HG03066 (cell line): ENCODE results near the gene SOX9.

Experiments
- ATAC-seq: cut with Tn5 transposase; IDR thresholded peaks from one replicate; pipeline ENCODE4 v1.9.1; 2021; ENCODE audit warnings: low read depth; ENCODE audit not compliant: unreplicated experiment

The SOX9 gene

DNA sequence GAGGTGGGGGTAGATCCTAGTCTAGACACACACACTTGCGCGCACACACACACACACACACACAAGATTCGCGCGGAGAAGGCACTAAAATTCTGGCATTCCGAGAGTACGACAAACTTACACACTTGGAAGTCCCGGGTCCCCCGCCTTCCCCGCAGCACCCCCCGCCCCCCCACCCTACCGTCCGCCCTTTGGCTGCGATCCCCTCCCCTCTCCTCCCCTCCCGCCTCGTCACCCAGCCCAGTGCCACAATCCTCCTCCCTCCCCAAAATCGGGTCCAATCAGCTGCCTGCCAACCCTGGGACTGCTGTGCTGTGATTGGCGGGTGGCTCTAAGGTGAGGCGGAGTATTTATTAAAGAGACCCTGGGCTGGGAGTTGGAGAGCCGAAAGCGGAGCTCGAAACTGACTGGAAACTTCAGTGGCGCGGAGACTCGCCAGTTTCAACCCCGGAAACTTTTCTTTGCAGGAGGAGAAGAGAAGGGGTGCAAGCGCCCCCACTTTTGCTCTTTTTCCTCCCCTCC is at the start of gene SOX9:
TSS of gene SOX9 (plus strand) at position 379 of the 522 bp plus-strand sequence. CDS start 372 bp downstream, outside the sequence.
- peak; percentile 68 for ATAC-seq

DNA sequence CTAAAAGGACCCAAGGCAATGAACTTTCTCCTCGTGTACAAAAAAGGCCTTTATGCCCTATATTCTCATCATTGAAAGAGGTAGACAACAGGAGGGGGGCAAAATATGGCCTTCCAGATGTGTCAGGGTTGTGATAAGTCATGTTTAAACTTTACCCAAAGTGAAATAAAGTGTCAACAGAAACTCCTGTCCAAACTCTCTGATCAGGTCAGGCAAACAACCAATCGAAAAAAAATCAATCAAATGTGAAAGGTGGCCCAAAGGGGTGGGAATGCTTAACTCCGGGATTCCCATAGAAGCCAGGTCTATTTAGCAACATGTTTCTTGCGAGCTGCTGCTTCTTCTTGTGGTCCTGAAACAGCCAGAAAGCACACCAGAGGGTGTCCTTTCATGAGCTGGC is 49.5 kb upstream of the SOX9 start:
- ATAC-seq, result no peak

DNA sequence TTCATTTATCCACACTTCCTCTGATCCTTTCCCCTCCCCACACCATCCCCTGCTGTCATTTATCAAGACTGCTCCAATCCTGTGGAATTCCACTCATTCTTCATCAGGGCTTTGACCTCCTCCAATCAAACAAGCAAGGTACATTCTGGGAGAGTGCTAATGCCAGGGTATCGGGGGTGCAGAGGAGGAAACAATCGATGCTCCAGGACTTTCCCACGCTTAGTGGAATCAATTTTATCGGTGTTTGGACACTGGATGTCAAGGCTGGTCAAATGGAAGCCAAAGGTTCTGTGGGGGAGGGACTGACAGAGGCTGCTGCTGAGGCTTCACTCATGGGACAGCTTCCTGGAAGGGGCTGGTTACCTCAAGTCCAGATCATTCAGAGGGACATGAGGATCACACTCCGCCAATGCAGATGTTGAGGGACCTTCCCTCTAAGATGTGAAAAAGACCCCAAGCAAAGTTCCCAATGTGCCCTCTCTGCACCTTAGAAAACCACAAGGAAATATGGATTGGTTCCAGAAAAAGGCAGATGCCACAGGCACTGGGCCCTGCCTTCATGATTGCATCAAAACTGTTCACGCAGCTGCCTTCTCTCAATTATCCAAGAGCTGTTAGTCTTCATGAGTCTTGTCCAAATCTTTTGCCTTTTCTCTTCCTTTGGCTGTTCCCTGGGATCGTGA is 44.7 kb upstream of the SOX9 start:
- ATAC-seq, result no peak

DNA sequence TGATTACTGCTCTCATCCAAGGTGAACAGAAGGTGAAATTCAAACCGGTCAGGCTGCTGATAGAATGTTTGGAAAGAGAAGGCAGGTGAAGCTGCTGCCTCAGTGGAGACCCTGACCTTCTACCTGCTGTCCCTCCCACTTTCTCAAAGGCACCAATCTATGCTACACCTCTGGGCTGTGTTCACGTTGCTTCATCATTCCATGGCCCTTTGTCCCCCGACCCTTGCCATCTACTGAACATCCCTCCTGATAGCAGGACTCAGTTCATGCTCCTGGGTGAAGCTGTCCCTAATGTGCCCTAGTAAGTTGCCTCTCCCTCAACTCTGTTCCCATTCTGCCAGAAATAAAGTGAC is 44.2 kb upstream of the SOX9 start:
- ATAC-seq, result no peak

DNA sequence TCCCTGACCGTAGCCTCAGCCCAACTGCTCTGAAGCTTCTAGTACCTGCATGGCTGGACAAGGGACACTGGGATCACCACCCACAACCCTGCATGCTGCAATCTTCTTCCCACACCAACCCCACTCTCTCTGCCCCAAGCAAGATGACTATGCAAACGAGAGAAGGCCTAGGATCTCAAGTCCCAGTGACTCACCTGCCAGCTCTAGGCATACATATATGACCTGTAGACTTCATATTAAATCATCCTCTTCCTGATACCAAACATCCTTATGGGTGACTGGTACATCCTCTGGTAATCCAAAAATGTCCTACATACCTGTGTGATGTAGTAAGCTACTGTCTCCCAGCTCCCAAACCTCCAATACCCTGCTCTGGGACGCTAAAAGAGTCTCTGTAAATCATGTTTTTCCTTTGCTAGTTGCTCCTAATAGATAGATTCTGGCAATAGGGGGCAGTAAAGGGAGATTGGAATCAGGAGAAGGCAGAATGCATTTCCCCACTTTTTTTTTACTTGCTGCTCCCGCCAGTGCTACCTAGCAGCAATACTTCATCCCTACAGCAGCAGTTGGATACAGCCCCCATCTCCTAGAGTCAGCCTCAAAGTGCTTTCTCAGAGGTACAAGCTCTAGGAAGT is 43.4 kb upstream of the SOX9 start:
- ATAC-seq, result no peak

DNA sequence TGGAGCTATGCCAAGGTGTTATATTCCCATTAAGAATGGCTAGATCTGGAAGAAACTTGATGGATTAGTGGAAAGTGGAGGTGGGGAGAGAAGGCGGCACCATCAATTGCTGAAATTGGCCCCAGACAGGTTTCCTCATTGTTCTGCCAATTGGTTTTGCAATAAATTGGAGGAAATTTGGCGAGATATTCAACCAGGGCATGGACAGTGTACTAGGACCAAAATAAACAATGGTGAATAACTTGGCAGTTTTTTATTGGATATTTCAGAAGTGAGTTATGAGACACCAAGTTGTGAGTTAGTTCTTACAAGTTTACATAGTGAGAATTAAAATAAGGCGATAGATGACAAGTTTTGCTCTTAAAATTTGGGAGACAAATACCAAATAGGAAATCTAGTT is 41.1 kb upstream of the SOX9 start:
- no peak for ATAC-seq

DNA sequence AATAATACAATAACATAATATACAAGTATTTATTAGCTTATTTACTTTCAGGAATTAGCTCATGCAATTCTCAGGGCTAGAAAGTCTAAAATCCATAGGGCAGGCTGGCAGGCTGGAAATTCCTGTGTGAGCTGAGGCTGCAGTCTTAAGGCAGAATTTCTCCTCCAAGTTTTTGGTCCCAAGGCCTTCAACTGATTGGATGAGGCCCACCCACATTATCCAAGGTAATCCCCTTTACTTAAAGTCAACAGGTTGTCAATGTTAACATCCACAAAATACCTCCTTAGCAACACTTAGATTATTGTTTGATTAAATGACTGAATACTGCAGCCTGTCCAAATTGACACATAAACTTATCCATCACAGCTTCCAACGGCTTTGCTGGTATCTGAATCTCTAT is 32.9 kb upstream of the SOX9 start:
- ATAC-seq, result no peak

DNA sequence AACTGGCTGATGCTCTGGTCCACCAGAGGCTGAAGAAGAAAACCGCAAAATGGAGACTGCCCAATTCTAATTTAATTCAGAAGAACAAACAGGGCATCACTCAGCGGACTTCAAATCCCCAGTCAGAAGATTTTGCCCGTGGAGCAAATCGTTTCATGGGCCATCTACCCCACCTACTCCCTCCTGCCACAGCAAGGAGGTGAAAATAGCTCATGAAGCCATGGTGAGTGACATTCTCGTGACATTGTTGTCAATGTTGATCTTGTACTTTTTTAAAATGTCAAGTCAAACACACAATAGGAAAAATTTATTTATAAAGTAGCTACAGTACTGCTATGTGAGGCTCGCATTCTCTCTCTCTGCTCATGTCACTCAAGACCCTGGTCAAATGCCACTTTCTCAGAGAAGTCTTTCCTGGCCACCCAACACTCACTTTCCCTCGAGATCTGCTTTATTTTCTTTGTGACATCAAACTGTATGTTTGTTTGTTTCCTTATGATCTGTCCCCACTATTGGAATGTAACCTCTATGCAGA is 31.3 kb upstream of the SOX9 start:
- no peak for ATAC-seq

DNA sequence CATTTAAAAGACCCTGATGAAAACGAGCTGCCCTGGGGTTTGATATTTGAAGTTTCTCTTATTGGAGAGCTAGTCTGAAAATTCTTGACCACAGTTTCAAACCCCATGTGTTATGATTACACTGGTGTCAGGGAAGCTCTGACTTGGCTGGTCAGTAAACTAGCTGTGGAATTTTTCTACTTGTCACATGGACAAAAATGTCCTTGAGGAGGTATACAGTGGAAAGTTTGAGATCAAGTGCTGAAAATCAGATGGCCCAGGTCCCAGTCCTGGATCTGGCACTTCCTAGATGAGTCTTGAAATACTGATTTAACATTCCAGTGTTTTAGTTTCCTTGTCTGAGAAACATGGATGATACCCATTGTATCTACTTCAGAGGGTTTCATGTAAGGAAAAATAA is 30.7 kb upstream of the SOX9 start:
- ATAC-seq, result no peak

DNA sequence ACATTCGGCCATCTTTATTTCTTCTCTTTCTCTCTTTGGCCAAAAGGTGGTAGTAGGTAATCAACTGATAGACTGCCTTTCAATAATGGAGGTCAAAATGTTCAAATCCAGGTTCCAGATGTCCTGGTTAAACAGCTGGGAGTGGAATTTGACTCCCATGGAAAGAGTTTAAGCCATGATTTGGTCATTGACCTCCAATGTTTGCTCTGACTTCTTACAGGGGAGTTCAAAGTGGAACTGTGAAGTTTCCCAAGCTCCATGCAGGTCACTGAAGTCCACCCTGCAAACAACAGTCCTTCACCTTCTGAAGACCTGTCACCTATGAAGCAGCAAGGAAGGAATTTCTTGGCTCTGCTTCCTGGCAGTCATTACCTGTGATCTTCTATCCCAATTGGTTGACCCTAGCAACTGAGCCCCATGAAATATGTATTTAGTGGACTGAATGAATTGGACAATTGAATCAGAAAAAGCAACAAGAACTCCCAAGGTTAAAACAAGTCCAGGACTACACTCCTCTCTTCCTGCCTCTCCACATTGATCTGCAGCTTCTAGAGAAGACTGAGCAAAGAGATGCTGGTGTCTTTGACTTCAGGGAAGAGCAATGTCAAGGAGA is 28.0 kb upstream of the SOX9 start:
- no peak for ATAC-seq

DNA sequence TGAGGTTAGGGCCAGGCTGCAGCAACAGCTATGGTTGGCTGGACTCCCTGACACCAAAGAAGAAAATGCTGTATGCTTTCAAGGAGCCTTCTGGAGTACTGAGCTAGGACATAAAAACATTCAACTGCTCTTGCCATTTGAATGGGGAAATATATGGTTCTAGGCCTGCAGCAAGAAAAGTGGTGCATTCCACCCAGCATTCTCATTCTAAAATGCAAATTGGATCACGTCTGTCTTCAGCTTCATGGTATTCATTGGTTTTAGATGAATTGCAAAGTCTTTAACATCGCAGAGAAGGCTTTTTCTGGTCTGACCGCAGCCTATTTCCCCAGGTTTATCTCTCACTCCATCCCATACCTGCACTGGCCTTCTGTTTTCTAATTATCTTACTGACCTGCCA is 27.1 kb upstream of the SOX9 start:
- no peak for ATAC-seq

DNA sequence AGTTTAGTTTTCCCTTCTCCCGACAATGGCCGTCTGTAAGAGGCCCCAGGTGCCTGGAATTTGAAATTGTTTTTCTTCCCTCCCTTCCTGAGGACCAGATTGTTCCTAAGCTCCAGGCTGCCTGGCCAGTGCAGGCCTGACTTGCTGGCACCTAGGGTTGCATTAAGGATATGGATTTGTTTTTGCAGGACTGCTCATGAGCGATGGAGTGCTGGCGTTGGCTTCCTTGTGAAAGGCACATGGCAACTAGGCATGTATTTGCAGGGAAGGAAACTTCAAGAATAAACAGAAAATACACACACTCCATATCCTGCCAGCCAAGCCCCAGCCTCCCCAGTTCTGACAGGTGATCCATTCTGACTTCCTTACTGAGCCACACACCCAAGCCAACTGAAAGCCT is 25.5 kb upstream of the SOX9 start:
- no peak for ATAC-seq

DNA sequence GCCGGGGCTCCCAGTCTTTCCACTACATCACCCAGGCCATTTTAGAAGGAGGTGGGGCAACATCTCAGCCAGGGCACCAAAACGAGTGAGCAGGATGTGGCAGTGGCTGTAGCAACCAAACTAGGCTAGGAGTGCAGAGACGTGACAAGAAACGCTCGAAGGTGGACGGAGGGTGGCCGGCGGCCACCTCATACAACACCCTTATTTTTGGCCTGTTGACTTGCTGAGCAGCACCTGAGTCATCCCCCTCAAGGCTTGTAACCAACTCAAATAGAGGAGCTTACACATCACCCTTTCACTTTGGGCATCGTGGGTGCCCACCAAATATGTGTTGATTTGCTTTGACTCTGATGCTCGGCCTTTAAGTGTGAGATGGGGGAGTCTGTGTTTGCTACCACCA is 23.7 kb upstream of the SOX9 start:
- ATAC-seq, result no peak

DNA sequence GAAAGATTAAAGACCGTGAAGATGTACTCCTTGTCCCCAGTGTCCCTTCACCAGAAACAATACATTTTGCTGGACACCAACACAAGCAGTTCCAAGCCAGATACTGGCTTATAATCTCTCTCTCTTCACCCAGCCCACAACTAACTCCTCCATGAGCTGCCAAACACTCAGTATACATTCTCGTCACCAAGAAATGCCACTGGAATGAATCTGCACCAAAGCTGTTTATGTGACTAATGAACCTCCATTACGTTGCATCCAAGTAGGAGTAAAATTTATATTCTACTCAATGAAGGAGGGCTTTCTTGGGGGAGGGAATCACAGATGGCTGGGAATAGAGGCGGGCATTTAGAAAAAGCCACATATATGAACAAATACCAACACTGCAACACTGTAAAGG is 20.9 kb upstream of the SOX9 start:
- ATAC-seq, result no peak

DNA sequence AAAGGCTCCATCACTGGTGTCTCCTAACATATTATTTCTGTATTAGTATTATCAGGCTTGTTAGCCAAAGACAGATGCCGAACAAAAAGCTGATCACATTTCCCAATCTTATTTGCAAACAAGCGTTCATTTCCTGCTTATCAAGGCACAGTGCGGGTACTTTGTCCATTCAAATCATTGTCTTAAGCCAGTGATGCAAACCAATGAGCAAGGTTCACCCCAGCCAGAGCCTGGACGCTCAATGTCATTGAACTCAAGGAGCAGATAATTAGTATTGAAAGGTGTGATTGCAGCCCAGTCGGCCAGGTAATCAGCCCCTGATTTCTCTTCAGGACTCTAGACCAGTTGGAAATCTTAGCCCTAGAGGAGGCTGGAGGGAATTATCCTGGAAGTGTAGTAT is 20.4 kb upstream of the SOX9 start:
- ATAC-seq, result no peak

DNA sequence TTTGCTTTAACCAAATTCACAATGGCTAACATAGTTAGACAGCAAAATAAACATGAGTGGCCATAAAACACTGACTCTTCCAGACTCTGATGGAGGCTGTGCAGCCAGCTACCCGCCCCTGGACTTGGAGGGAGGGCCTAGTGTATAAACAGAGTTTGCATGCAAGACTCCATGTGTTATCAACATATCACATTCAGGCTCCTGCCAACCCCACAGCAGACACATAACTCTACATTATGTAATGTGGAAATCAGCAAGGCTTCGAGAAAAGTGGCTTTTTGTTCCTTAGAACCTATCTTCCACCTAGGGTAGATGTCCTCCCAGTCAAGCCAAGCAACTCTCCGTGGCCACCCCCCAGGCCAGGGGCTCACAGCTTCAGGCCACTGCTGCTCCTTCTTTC is 19.3 kb upstream of the SOX9 start:
- no peak for ATAC-seq

DNA sequence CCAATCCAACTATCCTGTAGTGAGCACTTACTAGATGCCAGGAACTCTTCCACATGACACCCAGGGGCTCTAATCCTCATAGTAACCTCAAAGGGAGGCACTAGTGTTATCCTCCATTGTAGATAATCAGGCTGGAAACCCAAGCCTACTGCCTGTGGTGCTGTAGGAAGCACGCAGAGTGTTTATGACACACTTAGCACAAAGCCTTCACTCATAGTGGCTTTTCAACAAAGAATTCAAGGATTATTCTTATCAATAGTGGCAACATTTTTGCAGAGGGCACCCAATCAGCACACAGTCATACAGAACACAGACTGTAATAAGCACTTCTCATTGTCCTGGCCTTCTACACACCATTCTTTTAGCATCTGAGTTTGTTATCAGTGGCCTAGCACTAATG is 18.5 kb upstream of the SOX9 start:
- no peak for ATAC-seq

DNA sequence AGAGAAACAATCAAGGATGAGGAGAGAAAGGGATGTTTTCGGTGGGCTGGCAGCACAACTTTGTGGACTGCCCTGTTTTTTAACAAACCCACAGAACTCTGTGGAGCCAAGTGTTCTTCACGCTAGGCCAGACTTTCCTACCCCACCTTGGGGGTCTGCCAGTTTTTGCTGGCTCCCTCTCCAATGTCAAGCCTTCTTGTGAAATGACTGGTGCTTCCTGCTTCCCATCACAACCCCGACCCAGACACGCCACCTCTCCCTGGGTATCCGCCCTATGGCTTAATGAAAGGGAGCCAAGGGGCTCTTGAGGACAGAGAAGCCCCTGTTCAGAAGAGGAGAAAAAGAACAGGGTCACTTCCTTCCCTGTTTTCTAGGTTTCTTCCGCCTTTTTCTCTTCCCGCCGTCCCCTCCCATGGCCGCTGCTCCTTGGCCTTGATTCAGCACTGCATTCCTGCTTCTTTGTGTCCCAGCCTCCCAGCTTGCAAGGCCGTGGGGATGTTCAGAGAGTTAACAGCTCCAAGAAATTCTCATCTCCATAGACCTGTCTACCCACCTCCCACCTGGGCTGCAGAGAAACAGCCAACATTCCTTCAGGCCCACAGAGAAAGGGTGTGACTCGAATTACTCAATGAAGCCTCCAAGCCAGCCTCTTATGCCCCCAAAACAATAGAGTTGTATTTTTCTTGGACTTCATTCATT is 16.5 kb upstream of the SOX9 start:
- no peak for ATAC-seq

DNA sequence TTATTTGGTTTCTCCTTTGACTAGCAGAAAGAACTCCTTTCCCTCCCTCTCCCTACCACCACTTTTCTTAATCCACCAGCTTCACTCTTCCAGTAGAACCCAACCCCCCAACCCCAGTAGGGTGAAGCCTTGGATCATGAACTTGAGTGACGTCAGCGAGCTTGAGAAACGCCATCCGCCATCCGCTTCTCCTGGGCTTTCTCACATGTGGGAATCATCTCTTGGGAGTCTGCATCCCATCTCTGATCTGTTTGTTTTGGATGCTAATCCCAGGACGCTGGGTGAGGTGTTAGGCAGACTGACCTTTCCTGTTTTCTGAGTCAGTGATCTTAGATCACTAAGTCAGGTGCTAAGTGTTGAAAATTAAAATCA is 16.0 kb upstream of the SOX9 start:
- ATAC-seq, result no peak

DNA sequence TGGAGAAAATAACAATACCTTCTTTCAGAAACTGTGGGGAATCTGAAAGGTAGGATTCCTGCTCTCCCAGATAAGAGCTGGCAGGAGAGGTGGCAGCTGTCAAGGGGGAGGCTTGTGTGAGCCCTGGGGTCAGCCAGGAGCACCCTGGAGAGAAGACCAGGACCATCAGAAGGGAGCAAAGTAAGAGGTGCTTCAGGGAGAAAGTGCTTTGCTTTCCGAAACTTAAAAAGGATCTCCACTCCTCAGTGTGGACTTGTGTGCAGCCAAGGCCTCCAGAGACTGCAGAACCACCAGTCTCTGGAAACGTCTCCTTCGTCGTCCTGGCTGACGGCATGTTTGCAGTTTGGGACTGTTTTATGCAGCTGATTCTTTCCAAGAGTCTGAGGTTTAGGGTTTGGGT is 13.7 kb upstream of the SOX9 start:
- ATAC-seq, result no peak

DNA sequence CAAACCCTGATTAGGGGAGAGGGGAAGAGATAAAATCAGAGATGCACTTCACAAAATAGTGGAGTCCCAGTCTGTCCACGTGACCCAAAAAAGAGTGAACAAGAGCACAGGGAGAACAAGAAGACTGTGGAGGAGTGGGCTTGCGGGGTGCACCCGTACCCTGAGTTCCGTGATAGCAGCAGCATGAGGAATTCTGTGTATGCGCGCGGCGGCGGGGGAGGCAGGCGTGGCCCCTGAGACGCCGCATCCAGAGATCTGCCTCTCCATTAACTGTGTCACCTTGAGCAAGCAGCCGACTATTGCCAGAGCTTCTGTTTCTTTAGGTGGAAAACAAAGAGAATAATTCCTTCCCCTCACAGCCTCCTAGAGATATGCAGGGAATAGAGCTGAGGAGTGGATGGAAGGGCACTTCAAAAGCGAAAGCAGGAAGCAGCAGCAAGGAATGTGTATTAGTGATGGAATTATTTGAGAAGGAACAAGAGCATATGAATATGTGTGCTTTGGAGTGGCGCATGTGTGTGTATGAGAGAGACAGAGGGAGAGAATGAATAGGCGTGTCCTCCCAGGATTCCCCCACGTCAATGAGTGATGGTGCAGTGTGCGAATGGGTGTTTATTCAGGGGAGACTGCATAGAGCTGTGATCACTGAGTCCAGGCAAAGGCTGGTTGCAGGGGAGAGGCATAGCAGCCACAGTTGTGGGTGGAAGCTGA is 10.4 kb upstream of the SOX9 start:
- ATAC-seq, result no peak
